ENCODE results near the gene PDAP1. TPM values are rescaled to one million over a fixed set of nuclear protein-coding genes. Genes with fewer than 3 reads are reported as not detected.

PDAP1 gene
- polyA plus RNA-seq, 2 of the 4 experiments (the other 2 are of a cell fraction), result 81.8 to 347 TPM

GRCh38 chr7:99371376-99371920, 36.9 kb downstream of the PDAP1 start:
- no peak for DNase-seq (ENCODE audit: low read depth in 1 of 2, low spot score in 1 of 2)
- ATAC-seq, result no peak
- TF ChIP-seq ATOH8 (CRISPR knock-in tag; IDR thresholded peaks at IDR 0.05; ENCODE audit: low read depth) (no peak), HOXA7 (CRISPR knock-in tag; IDR thresholded peaks at IDR 0.05) (no peak)
- H3K27ac ChIP-seq, result no peak overlapping the region
- peaks cover 18% of the 10 kb centered on the region for H3K4me1 ChIP-seq
- POLR2A ChIA-PET, result no interaction called here
- no peaks in the 10 kb centered on the region for H3K9me3 ChIP-seq
- FAIRE-seq, result no peak
- CTCF ChIA-PET, result interaction anchor here (0.7 to 1.1 kb wide), 6 partner anchors 16 to 530 kb away, joined by 3 to 7 read pairs (median 3); no protein-coding TSS in a partner anchor
- no peak overlapping the region for H3K4me3 ChIP-seq
- no peak overlapping the region for H3K4me2 ChIP-seq
- 64% methylated on average over 11 of the region's 11 CpGs for WGBS (ENCODE audit: missing lambda C conversion rate)

GRCh38 chr7:99369767-99370391, 38.5 kb downstream of the PDAP1 start:
- FAIRE-seq, result no peak

GRCh38 chr7:99368750-99369389, 39.5 kb downstream of the PDAP1 start:
- Histone ChIP-seq H3K4me3 (no peak overlapping the region), H3K9me3 (no peaks in the 10 kb centered on the region), H3K27ac (no peak overlapping the region), H3K4me1 (peaks cover 8% of the 10 kb centered on the region; the same call in 1 of the 3 replicates), H3K4me2 (no peak overlapping the region)
- FAIRE-seq (no peak), DNase-seq (ENCODE audit: low read depth in 1 of 2, low spot score in 1 of 2) (no peak), ATAC-seq (no peak)
- ChIA-PET POLR2A (interaction anchor here (0.7 kb wide), 1 partner anchor 488 kb away, joined by 3 read pairs; no protein-coding TSS in a partner anchor), CTCF (interaction anchor here (1.1 to 1.3 kb wide), 3 partner anchors 9 to 19 kb away, joined by 3 to 5 read pairs (median 4); no protein-coding TSS in a partner anchor)
- WGBS (ENCODE audit: missing lambda C conversion rate), result 92% methylated on average over 13 of the region's 13 CpGs
- no peak for TF ChIP-seq TFCP2L1 (CRISPR knock-in tag; IDR thresholded peaks at IDR 0.05)
- no peak for TF ChIP-seq ZFP36 (IDR thresholded peaks at IDR 0.05; ENCODE audit: borderline replicate concordance, partially characterized antibody)
- no peak for TF ChIP-seq RARB (CRISPR knock-in tag; IDR thresholded peaks at IDR 0.05)

More at GRCh38 chr7:99369767-99370391, 38.5 kb downstream of the PDAP1 start:
- ATAC-seq, result no peak
- ChIA-PET POLR2A (no interaction called here), CTCF (interaction anchor here (0.8 to 1.3 kb wide), 4 partner anchors 10 to 330 kb away, joined by 3 to 5 read pairs (median 4); no protein-coding TSS in a partner anchor)
- Histone ChIP-seq H3K4me2 (no peak overlapping the region), H3K27ac (no peak overlapping the region), H3K4me1 (peaks cover 8% of the 10 kb centered on the region; the same call in 1 of the 3 replicates), H3K4me3 (no peak overlapping the region), H3K9me3 (no peaks in the 10 kb centered on the region)
- TF ChIP-seq TFCP2L1 (CRISPR knock-in tag; IDR thresholded peaks at IDR 0.05) (no peak), POLR2A (IDR thresholded peaks at IDR 0.05; ENCODE audit: low read length) (no peak), JUNB (IDR thresholded peaks at IDR 0.05) (no peak), EHF (CRISPR knock-in tag; IDR thresholded peaks at IDR 0.05) (no peak), FOSB (CRISPR knock-in tag; IDR thresholded peaks at IDR 0.05) (no peak)
- WGBS (ENCODE audit: missing lambda C conversion rate), result 83% methylated on average over 9 of the region's 9 CpGs
- no peak for DNase-seq (ENCODE audit: low read depth in 1 of 2, low spot score in 1 of 2)

DNA sequence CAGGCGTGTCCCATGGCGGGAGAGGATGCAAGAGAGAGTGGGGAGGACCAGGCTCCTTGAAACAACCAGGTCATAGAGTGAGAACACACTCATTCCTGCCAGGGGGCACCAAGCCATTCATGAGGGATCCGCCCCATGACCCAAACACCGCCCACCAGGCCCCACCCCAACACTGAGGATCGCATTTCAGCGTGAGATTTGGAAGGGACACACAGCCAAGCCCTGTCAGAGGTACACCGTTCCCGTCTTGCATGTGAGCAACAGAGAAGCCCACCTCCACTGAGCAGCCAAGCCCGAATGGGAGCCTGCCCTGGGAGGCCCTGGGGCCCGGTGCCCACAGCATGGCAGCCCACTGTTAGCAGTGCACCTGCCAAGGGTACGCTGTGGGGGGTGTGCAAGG, 41.8 kb downstream of the PDAP1 start:
- ATAC-seq, result no peak

More for the DNA sequence above, 41.8 kb downstream of the PDAP1 start:
- Histone ChIP-seq H3K4me1 (0 out of 3 replicates have a peak, but pooled peaks cover 4% of the 10 kb centered on the region), H3K4me3 (no peak overlapping the region), H3K4me2 (no peak overlapping the region), H3K9me3 (no peaks in the 10 kb centered on the region), H3K27ac (no peak overlapping the region)
- ChIA-PET CTCF (interaction anchor here (0.6 to 1.1 kb wide), 2 partner anchors 26 to 947 kb away, joined by 3 read pairs; no protein-coding TSS in a partner anchor), POLR2A (no interaction called here)
- no peak for TF ChIP-seq ZSCAN20 (CRISPR knock-in tag; IDR thresholded peaks at IDR 0.05)
- no peak for TF ChIP-seq MAZ (IDR thresholded peaks at IDR 0.05; ENCODE audit: borderline replicate concordance, low read depth, low read length)
- TF ChIP-seq, protein P1, sequence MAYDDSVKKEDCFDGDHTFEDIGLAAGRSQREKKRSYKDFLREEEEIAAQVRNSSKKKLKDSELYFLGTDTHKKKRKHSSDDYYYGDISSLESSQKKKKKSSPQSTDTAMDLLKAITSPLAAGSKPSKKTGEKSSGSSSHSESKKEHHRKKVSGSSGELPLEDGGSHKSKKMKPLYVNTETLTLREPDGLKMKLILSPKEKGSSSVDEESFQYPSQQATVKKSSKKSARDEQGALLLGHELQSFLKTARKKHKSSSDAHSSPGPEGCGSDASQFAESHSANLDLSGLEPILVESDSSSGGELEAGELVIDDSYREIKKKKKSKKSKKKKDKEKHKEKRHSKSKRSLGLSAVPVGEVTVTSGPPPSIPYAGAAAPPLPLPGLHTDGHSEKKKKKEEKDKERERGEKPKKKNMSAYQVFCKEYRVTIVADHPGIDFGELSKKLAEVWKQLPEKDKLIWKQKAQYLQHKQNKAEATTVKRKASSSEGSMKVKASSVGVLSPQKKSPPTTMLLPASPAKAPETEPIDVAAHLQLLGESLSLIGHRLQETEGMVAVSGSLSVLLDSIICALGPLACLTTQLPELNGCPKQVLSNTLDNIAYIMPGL (CRISPR knock-in tag; IDR thresholded peaks at IDR 0.05; ENCODE audit: borderline replicate concordance), result no peak
- no peak for TF ChIP-seq POLR2A (IDR thresholded peaks at IDR 0.05; ENCODE audit: low read length)
- TF ChIP-seq MAX (IDR thresholded peaks at IDR 0.05), result no peak
- TF ChIP-seq PHF8 (IDR thresholded peaks at IDR 0.05; ENCODE audit: borderline replicate concordance, low read depth), result no peak
- TF ChIP-seq EP300 (IDR thresholded peaks at IDR 0.05), result no peak
- no peak for TF ChIP-seq KDM1A (IDR thresholded peaks at IDR 0.05; ENCODE audit: low read depth)
- no peak for TF ChIP-seq CBX8 (IDR thresholded peaks at IDR 0.05)
- TF ChIP-seq HDAC2 (IDR thresholded peaks at IDR 0.05), result no peak
- TF ChIP-seq TP53 (CRISPR knock-in tag; IDR thresholded peaks at IDR 0.05), result no peak
- TF ChIP-seq FOXS1 (CRISPR knock-in tag; IDR thresholded peaks at IDR 0.05), result no peak
- no peak for TF ChIP-seq ZNF302 (CRISPR knock-in tag; IDR thresholded peaks at IDR 0.05)
- no peak for DNase-seq (ENCODE audit: low read depth in 1 of 2, low spot score in 1 of 2)
- WGBS (ENCODE audit: missing lambda C conversion rate), result 90% methylated on average over 10 of the region's 11 CpGs
- FAIRE-seq, result no peak
